ACC112 (cell line): ENCODE results near the gene GON7.
"Not testable (repeated sequence)": the region's sequence is repeated elsewhere in the genome, so short reads cannot be mapped to it uniquely, and the experiment has no call there.

ENCODE experiments used
- H2AFZ ChIP-seq: fragments of 200-600 bp; sonication (generic); one replicate; pipeline ENCODE4 v1.6.0; 2017; ENCODE audit warnings: antibody characterized with exemption, low read length; ENCODE audit not compliant: unreplicated experiment
- H3K27ac ChIP-seq: fragments of 200-600 bp; sonication (generic); 2 replicates; pipeline ENCODE4 v1.5.1; 2014; ENCODE audit warnings: low read depth, mild to moderate bottlenecking, antibody characterized with exemption, low read length, moderate library complexity
- H3K27me3 ChIP-seq: fragments of 200-600 bp; sonication (generic); 2 replicates; pipeline ENCODE4 v1.6.1; 2014; ENCODE audit warnings: mild to moderate bottlenecking, antibody characterized with exemption, low read length, moderate library complexity, mixed read lengths; ENCODE audit not compliant: insufficient read depth
- H3K36me3 ChIP-seq: fragments of 200-600 bp; sonication (generic); 2 replicates; pipeline ENCODE4 v1.6.1; 2016; ENCODE audit warnings: mild to moderate bottlenecking, antibody characterized with exemption, low read length, moderate library complexity, mixed read lengths; ENCODE audit not compliant: insufficient read depth
- H3K4me1 ChIP-seq: fragments of 200-600 bp; sonication (generic); one replicate; pipeline ENCODE4 v1.6.1; 2016; ENCODE audit warnings: low read length, mixed read lengths; ENCODE audit not compliant: insufficient read depth, unreplicated experiment, control insufficient read depth
- H3K4me3 ChIP-seq: fragments of 200-600 bp; sonication (generic); 2 replicates; pipeline ENCODE4 v1.5.1; 2014; ENCODE audit warnings: mild to moderate bottlenecking, low read depth, low read length
- H3K79me2 ChIP-seq: fragments of 200-600 bp; sonication (generic); one replicate; pipeline ENCODE4 v1.6.0; 2016; ENCODE audit warnings: low read length; ENCODE audit not compliant: control insufficient read depth, unreplicated experiment, insufficient read depth

Gene GON7

DNA sequence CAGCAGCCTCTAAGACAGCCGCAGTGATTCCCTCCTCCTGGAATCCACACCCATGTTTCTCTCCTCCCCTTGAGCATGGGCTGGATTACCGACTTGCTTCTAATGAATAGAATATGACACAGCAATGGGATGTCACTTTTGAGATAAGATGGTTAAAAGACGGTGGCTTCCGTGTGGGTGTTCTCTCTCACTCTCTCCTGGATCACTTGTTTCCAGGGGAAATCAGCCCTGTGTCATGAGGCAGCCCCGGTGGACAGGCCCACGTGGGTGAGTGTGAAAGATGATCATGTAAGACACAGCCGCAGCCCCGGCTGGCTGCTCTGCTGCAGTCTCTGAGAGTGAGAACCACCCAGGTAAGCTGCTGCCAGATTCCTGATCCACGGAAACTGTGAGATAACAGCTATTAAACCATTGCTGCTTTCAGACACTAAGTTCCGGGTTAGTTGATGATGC, 32.9 kb downstream of the GON7 start:
- Histone ChIP-seq H3K79me2 (no peaks in the 10 kb centered on the region), H3K36me3 (no peaks in the 10 kb centered on the region), H3K27ac (no peak overlapping the region), H3K4me3 (no peak overlapping the region), H3K27me3 (no peaks in the 10 kb centered on the region; the same call in 1 of the 2 replicates), H3K4me1 (no peaks in the 10 kb centered on the region), H2AFZ (no peak overlapping the region)

DNA sequence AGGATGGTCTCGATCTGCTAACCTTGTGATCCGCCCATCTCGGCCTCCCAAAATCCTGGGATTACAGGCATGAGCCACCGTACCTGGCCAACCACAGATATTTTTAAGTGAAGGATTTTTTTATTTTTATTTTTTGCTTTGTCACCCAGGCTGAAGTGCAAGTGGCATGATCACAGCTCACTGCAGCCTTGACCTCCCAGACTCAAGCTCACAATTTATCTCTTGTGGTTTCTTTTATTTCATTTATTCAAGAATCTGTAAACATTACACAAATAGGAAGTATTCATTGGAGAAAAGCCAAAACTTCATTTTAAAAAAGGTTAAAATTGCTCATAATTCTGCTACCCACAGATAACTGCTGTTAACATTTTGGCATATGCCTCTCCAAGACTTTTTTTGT, 35.5 kb downstream of the GON7 start:
- Histone ChIP-seq H3K4me1 (no peaks in the 10 kb centered on the region), H3K4me3 (no peak overlapping the region), H3K27me3 (no peaks in the 10 kb centered on the region; the same call in 1 of the 2 replicates), H2AFZ (no peak overlapping the region), H3K27ac (no peak overlapping the region), H3K36me3 (no peaks in the 10 kb centered on the region), H3K79me2 (no peaks in the 10 kb centered on the region)

DNA sequence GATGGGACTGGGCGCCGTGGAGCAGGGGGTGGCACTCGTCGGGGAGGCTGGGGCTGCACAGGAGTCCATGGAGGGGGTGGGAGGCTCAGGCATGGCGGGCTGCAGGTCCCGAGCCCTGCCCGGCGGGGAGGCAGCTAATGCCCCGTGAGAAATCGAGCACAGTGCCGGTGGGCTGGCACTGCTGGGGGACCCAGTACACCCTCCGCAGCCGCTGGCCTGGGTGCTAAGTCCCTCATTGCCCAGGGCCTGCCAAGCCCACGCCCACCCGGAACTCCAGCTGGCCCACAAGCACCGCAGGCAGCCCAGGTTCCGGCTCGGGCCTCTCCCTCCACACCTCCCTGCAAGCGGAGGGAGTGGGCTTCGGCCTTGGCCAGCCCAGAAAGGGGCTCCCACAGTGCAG, 36.7 kb downstream of the GON7 start:
- H3K4me1 ChIP-seq, H3K27ac ChIP-seq, H3K4me3 ChIP-seq, H3K27me3 ChIP-seq, H2AFZ ChIP-seq, H3K36me3 ChIP-seq, H3K79me2 ChIP-seq: not testable (repeated sequence)

DNA sequence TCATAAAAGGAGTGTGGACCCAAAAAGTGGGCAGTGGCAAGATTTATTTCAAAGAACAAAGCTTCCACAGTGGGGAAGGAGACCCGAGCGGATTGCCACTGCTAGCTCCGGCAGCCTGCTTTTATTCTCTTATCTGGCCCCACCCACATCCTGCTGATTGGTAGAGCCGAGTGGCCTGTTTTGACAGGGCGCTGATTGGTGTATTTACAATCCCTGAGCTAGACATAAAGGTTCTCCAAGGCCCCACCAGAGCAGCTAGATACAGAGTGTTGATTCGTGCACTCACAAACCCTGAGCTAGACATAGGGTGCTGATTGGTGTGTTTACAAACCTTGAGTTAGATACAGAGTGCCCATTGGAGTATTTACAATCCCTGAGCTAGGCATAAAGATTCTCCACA, 37.2 kb downstream of the GON7 start:
- not testable (repeated sequence) for H3K79me2 ChIP-seq, H3K4me1 ChIP-seq, H3K36me3 ChIP-seq, H2AFZ ChIP-seq, H3K4me3 ChIP-seq, H3K27ac ChIP-seq, H3K27me3 ChIP-seq

DNA sequence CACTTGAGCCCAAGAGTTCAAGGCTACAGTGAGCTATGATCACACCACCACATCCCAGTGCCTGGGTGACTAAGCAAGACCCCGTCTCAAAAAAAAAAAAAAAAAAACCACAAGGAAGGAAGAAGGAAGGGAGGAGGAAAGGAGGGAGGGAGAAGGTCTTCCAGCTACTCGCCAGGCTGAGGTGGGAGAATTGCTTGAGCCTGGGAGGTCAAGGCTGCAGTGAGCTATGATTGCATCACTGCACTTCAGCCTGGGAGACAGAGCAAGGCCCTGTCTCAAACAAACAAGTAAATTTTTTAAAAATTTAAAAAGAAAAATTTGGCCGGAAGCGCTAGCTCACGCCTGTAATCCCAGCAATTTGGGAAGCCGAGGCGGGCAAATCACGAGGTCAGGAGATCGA, 38.3 kb downstream of the GON7 start:
- H3K27ac ChIP-seq, result not testable (repeated sequence)

DNA sequence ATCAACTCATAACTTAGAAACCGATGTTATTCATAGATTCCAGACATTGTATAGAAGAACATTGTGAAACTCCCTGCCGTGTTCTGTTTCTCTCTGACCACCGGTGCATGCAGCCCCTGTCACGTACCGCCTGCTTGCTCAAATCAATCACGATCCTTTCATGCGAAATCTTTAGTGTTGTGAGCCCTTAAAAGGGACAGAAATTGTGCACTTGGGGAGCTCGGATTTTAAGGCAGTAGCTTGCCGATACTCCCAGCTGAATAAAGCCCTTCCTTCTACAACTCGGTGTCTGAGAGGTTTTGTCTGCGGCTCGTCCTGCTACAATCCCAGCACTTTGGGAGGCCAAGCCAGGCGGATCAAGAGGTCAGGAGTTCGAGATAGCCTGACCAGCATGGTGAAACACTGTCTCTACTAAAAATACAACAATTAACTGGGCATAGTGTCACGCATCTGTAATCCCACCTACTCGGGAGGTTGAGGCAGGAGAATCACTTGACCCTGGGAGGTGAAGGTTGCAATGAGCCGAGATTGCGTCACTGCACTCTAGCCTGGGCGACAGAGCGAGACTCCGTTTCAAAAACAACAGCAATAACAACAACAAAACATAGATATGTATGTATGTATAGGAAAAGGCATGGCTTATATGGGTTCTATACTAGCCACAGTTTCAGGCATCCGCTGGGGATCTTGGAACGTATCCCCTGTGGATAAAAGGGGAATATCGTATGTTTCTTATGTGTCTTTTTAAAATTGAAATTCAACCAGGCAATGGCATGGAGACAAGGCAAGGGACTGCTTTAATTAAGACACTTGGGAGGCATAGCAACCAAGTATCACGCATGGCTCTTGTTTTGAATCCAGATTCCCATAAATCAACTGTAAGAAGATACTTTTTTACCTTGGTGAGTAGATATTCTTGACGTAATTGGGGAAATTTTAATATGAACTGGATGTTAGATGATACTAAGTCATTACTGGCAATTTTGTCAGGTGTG, 41.3 kb downstream of the GON7 start:
- H3K27me3 ChIP-seq, H3K79me2 ChIP-seq, H3K4me3 ChIP-seq: not testable (repeated sequence)

More for the DNA sequence above, 38.3 kb downstream of the GON7 start:
- not testable (repeated sequence) for H2AFZ ChIP-seq, H3K36me3 ChIP-seq, H3K79me2 ChIP-seq, H3K4me1 ChIP-seq, H3K4me3 ChIP-seq, H3K27me3 ChIP-seq

DNA sequence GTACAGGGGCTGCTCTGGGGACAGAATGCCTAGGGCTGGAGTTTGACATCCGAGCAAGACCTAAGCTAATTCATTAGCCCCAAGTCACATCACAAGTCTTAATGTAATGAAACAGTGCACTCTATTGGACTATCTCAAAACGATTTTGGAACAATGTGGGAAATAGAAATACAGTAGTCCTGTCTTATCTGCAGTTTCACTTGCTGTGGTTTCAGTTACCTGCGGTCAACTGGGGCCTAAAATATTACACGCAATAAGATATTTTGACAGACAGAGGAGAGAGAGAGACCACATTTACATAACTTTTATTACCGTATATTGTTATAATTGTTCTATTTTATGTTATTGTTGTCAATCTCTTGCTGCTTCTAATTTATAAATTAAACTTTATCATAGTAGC, 43.3 kb downstream of the GON7 start:
- Histone ChIP-seq H3K27me3 (no peaks in the 10 kb centered on the region), H2AFZ (no peak overlapping the region), H3K36me3 (no peaks in the 10 kb centered on the region), H3K27ac (no peak overlapping the region), H3K4me3 (no peak overlapping the region), H3K4me1 (no peaks in the 10 kb centered on the region), H3K79me2 (no peaks in the 10 kb centered on the region)

More for the DNA sequence above, 41.3 kb downstream of the GON7 start:
- H3K36me3 ChIP-seq, H3K4me1 ChIP-seq, H3K27ac ChIP-seq, H2AFZ ChIP-seq: not testable (repeated sequence)

DNA sequence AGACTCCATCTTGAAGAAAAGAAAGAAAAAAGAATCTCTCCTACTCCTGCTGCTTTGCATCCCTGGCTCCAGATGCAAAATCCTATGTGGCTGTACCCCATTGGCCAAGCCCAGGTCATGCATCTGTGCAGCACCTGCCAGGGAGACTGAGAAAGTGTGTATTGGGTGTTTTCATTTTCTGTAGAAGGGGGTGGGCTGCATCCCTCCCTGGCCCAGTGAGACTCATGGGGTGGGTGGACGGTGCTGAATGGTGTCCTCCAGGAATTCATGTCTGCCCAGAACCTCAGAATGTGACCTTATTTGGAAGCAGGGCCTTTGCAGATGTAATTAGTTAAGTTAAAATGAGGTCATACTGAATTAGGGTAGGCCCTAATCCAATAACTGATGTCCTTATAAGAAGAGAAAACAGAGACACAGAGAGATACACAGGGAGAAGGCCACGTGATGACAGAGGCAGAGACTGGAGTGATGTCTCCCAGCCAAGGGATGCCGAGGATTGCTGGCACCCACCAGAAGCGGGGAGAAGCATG, 45.4 kb downstream of the GON7 start:
- H3K27ac ChIP-seq, result no peak overlapping the region
- no peak overlapping the region for H2AFZ ChIP-seq
- no peaks in the 10 kb centered on the region for H3K27me3 ChIP-seq
- H3K79me2 ChIP-seq, result no peaks in the 10 kb centered on the region
- no peak overlapping the region for H3K4me3 ChIP-seq
- H3K36me3 ChIP-seq, result no peaks in the 10 kb centered on the region
- no peaks in the 10 kb centered on the region for H3K4me1 ChIP-seq

DNA sequence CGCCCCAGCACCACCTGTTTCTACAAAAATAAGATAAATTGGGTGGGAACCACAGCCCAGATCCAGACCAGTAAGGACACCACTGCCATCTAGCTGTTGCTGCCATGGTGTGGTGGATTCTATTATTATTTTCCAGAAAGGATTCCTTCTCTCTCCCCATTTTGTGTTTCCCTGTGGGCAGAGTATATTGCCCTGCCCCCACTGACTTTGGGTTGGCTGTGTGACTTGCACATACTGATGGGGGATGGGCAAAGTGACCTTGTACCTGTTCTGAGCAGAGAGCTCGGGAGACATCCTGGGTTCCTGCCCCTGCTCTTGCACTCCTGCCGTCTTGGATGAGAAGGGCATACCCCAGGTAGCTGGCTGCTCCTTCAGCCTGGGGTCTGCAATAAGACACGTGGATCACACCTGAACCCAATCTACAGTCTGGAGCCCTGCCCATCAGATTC, 46.5 kb downstream of the GON7 start:
- Histone ChIP-seq H3K27ac (no peak overlapping the region), H3K27me3 (no peaks in the 10 kb centered on the region), H3K79me2 (no peaks in the 10 kb centered on the region), H3K4me1 (no peaks in the 10 kb centered on the region), H2AFZ (no peak overlapping the region), H3K4me3 (no peak overlapping the region), H3K36me3 (no peaks in the 10 kb centered on the region)

DNA sequence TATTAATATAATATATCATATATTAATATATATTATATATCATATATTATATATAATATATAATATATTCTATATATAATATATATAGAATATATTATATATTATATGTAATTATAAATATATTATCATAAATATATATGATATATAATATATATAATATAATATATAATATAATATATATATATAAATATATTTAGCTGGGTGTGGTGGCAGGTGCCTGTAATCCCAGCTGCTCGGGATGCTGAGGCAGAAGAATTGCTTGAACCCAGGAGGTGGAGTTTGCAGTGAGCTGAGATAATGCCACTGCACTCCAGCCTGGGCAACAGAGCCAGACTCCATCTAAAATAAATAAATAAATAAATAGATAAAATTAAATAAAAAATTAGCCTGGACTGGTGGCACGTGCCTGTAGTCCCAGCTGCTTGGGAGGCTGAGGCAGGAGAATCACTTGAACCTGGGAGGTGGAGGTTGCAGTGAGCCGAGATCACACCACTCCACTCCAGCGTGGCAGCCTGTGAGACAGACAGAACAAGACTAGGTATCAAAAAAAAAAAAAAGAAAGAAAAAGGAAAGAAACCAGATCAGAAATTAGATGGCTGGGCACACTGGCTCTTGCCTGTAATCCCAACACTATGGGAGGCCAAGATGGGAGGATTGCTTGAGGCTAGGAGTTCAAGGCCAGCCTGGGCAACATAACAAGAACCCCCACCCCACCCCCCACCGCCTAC, 47.1 kb downstream of the GON7 start:
- H3K4me3 ChIP-seq, H3K36me3 ChIP-seq, H2AFZ ChIP-seq, H3K27me3 ChIP-seq, H3K79me2 ChIP-seq, H3K27ac ChIP-seq, H3K4me1 ChIP-seq: not testable (repeated sequence)
